Measurements from ENCODE around the gene CEP97.

DNA sequence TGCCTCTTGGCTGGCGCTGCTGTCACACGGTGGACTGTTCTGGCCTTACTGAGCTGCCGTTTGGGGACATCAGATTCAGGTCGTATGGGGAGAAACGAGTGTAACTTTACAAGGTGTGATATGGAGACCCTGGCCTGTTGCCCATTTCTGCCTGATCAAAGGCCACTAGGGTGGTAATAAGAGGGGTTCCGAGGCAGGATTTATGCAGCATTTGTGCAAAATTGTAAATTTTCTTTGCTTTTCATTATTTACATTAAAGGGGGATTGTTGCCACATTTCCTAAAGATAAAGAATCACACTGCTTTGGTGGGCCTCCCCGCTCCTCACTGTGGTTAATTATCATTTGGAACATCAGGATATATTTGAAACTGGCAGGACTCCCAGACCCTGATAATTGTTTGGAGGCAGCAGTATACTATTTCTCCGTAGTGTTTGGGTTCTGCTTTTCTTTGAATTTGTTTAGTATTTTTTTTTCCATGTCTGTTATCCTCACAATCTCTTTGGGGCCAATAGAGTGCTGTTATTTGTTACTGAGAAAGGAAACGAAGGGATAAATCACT is 55.5 kb downstream of the CEP97 start:
- TF ChIP-seq, protein P1, sequence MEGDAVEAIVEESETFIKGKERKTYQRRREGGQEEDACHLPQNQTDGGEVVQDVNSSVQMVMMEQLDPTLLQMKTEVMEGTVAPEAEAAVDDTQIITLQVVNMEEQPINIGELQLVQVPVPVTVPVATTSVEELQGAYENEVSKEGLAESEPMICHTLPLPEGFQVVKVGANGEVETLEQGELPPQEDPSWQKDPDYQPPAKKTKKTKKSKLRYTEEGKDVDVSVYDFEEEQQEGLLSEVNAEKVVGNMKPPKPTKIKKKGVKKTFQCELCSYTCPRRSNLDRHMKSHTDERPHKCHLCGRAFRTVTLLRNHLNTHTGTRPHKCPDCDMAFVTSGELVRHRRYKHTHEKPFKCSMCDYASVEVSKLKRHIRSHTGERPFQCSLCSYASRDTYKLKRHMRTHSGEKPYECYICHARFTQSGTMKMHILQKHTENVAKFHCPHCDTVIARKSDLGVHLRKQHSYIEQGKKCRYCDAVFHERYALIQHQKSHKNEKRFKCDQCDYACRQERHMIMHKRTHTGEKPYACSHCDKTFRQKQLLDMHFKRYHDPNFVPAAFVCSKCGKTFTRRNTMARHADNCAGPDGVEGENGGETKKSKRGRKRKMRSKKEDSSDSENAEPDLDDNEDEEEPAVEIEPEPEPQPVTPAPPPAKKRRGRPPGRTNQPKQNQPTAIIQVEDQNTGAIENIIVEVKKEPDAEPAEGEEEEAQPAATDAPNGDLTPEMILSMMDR (IDR thresholded peaks at IDR 0.05), result no peak
- TF ChIP-seq POLR2A (IDR thresholded peaks at IDR 0.05), result no peak

All from heart left ventricle (tissue), 13 donors.